Smooth muscle cell (in vitro differentiated cells): ENCODE results near the gene MAVS. TPM values are rescaled to one million over a fixed set of nuclear protein-coding genes. Genes with fewer than 3 reads are reported as not detected.
A peak's percentile ranks its signal among the peaks of the same experiment; 100 is the strongest.

ENCODE experiments used
- DNase-seq: peaks from one replicate; lab custom pipeline; 2025; ENCODE audit not compliant: unreplicated experiment; lab: John Stamatoyannopoulos, UW
- H2AFZ ChIP-seq: fragments of 200-600 bp; sonication (generic); 2 replicates; pipeline ENCODE4 v1.6.0; 2016; ENCODE audit warnings: antibody characterized with exemption, low read depth, mild to moderate bottlenecking
- H3F3A ChIP-seq: fragments of 200-600 bp; sonication (generic); 2 replicates; pipeline ENCODE4 v1.6.0; 2017; ENCODE audit warnings: antibody characterized with exemption, low read depth
- H3K27ac ChIP-seq: fragments of 200-600 bp; sonication (generic); 2 replicates; pipeline ENCODE4 v1.5.1; 2016; ENCODE audit warnings: low read depth, mild to moderate bottlenecking
- H3K27me3 ChIP-seq: fragments of 200-600 bp; sonication (generic); 2 replicates; pipeline ENCODE4 v1.6.1; 2016; ENCODE audit warnings: low read depth, mild to moderate bottlenecking
- H3K36me3 ChIP-seq: fragments of 200-600 bp; sonication (generic); 2 replicates; pipeline ENCODE4 v1.5.1; 2016; ENCODE audit warnings: low read depth
- H3K4me1 ChIP-seq: fragments of 200-600 bp; sonication (generic); 2 replicates; pipeline ENCODE4 v1.5.1; 2016; ENCODE audit warnings: low read depth
- H3K4me2 ChIP-seq: fragments of 200-600 bp; sonication (generic); 2 replicates; pipeline ENCODE4 v1.6.0; 2016; ENCODE audit warnings: mild to moderate bottlenecking
- H3K4me3 ChIP-seq: fragments of 200-600 bp; sonication (generic); 2 replicates; pipeline ENCODE4 v1.5.1; 2016; ENCODE audit warnings: mild to moderate bottlenecking
- H3K79me2 ChIP-seq: fragments of 200-600 bp; sonication (generic); 2 replicates; pipeline ENCODE4 v1.6.0; 2016; ENCODE audit warnings: low read depth, mild to moderate bottlenecking
- H3K9ac ChIP-seq: fragments of 200-600 bp; sonication (generic); 2 replicates; pipeline ENCODE4 v1.6.0; 2016; ENCODE audit warnings: low read depth
- H3K9me3 ChIP-seq: fragments of 200-600 bp; sonication (generic); replicated peaks from 2 replicates; pipeline ENCODE4 v1.5.1; 2016; ENCODE audit warnings: low read depth
- H4K20me1 ChIP-seq: fragments of 200-600 bp; sonication (generic); 2 replicates; pipeline ENCODE4 v1.6.0; 2016; ENCODE audit warnings: low read depth
- CTCF ChIP-seq: fragments of 200-600 bp; sonication (generic); IDR thresholded peaks from 2 replicates; pipeline ENCODE4 v1.5.1; 2017; ENCODE audit warnings: borderline replicate concordance, mild to moderate bottlenecking, antibody characterized with exemption; ENCODE audit not compliant: insufficient read depth, poor library complexity, severe bottlenecking
- WGBS: methylation state at CpG from one replicate; pipeline ENCODE4 v1.1.7; 2016; ENCODE audit warnings: low lambda C conversion rate; 5-methylcytosine and 5-hydroxymethylcytosine counted together
- polyA plus RNA-seq: library from polyadenylated mRNA; unstranded; fragments of >200 nt; fragmentation: Nextera tagmentation; extraction: Ambion mirVana; gene quantifications from 2 replicates; pipeline ENCODE4 v1.2.1, GENCODE V29; 2016
- total RNA-seq: library from RNA; depleted of rRNA; stranded (reverse); fragments of >200 nt; gene quantifications from 2 replicates; pipeline ENCODE4 v1.2.3, GENCODE V29; 2014

The MAVS gene
- total and polyA plus RNA-seq, 2 experiments from 2014 or later, result 7.8 to 12.5 TPM

GRCh38 chr20:3916364-3916763 lies 69.7 kb downstream of the MAVS start:
- 78% methylated on average over 2 of the region's 2 CpGs for WGBS
- Histone ChIP-seq H3K9ac (no peak overlapping the region), H3K4me1 (no peaks in the 10 kb centered on the region), H4K20me1 (peaks cover 96% of the 10 kb centered on the region), H3F3A (peaks cover 2% of the 10 kb centered on the region), H2AFZ (no peak overlapping the region), H3K79me2 (peaks cover 93% of the 10 kb centered on the region), H3K4me2 (no peak overlapping the region), H3K4me3 (no peak overlapping the region), H3K9me3 (no peaks in the 10 kb centered on the region), H3K27me3 (no peaks in the 10 kb centered on the region), H3K27ac (no peak overlapping the region), H3K36me3 (peaks cover 11% of the 10 kb centered on the region)
- no peak for TF ChIP-seq CTCF
- no peak for DNase-seq

GRCh38 chr20:3919352-3919751 lies 72.7 kb downstream of the MAVS start:
- Histone ChIP-seq H3K4me2 (no peak overlapping the region), H3F3A (peaks cover 8% of the 10 kb centered on the region), H3K4me3 (no peak overlapping the region), H3K9me3 (no peaks in the 10 kb centered on the region), H3K36me3 (peaks cover 8% of the 10 kb centered on the region), H3K27ac (peak overlapping the region; percentile 30), H3K27me3 (no peaks in the 10 kb centered on the region), H3K9ac (no peak overlapping the region), H2AFZ (no peak overlapping the region), H4K20me1 (peaks cover 99% of the 10 kb centered on the region), H3K4me1 (no peaks in the 10 kb centered on the region), H3K79me2 (peaks cover 79% of the 10 kb centered on the region)
- no peak for DNase-seq
- 74% methylated on average over 1 of the region's 1 CpG for WGBS
- TF ChIP-seq CTCF, result no peak

GRCh38 chr20:3922223-3922982 lies 75.8 kb downstream of the MAVS start:
- Histone ChIP-seq H3K36me3 (peaks cover 5% of the 10 kb centered on the region), H3K27ac (peak overlapping the region; percentile 55)

More at GRCh38 chr20:3922223-3922982, 75.8 kb downstream of the MAVS start:
- Histone ChIP-seq H3K9me3 (no peaks in the 10 kb centered on the region), H3F3A (peaks cover 15% of the 10 kb centered on the region), H3K79me2 (peaks cover 48% of the 10 kb centered on the region), H4K20me1 (peaks cover 99% of the 10 kb centered on the region), H3K4me3 (no peak overlapping the region), H3K4me2 (peak overlapping the region; percentile 52), H3K4me1 (peaks cover 2% of the 10 kb centered on the region), H3K9ac (peak overlapping the region; percentile 7), H3K27me3 (no peaks in the 10 kb centered on the region), H2AFZ (no peak overlapping the region)
- WGBS, result 84% methylated on average over 13 of the region's 13 CpGs
- no peak for DNase-seq
- no peak for TF ChIP-seq CTCF
